Dermis blood vessel endothelial cell (primary cell): Measurements from ENCODE around the gene MID2. TPM values are rescaled to one million over a fixed set of nuclear protein-coding genes. Genes with fewer than 3 reads are reported as not detected.
"Not testable (repeated sequence)": the region's sequence is repeated elsewhere in the genome, so short reads cannot be mapped to it uniquely, and the experiment has no call there.

Source experiments
- DNase-seq: peaks from one replicate; pipeline ENCODE4 v3.0.0; 2010
- total RNA-seq: library from RNA; depleted of rRNA; stranded (reverse); fragments of >200 nt; gene quantifications from 2 replicates; pipeline ENCODE4 v1.2.3, GENCODE V29; 2014

The MID2 gene
- total RNA-seq, 1 donor from 2014 or later: 159 TPM

DNA sequence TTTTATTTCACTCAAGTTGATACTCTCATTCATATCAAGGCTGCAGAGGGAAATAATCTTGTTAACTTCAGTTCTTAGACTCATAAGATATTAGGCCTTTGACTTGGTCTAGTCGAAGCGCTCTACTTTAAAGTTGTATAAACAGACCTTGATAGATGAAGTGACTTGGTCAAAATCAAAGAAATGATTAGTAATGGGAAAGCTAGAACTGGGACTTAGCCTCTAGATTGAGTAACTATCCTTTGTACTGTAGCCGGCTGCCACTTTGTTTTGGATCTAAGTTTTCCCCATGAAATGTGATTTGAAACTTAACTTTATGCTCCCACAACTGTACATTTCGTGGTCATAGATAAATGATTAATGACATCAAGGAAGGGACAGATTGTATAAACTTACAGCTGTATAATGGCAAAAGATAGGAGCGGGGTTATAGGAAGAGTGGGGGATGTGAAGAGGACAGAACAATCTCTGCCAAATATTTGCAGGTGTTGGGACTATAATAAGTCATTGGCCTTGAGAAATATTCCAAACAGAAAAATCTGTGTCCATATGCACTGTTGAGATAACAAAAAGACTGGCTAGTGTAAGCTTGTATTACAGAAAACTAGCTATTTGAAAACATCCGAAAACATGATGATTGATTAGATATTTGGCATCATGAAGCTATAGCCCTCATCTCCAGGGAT lies 17.2 kb downstream of the MID2 start:
- DNase-seq: peak; percentile 31

DNA sequence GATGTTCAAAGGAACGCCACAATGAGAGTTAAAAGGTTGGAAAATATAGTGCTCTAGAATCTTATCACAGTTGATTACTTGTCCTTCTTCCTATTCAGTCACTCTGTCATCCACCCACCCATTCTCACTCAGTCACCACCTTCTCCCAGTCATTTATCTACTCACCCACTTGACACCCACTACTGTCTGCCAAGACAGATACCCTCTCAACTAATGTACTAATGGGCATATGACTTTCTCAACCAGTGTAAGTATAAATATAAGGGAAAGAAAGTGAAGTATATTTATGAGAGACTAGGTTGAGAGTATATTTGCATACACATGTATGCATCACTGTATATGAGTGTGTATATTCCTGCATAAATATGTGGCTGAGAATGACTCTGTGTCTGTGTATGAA lies 20.0 kb downstream of the MID2 start:
- peak; percentile 12 for DNase-seq

DNA sequence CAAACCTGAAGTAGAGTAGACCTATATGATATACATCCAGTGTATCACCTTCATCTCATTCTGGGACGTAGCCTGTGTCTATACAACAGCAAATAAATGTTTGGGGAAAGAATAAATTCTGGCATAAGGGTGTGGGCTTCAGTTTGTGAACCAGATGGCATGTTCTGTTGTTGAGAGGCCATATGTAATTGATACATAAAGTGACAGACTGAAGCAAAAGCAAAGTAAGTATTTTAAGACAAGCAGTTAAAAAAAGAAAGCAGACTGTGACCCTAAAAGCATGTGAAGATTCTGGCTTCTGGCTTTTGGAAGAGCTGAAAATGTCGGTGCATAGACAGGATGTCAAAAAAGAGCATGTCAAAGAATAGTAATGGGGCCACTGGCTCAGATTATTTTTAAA lies 22.9 kb downstream of the MID2 start:
- DNase-seq: no peak

- peak; percentile 70 for DNase-seq
These were observed 24.2 kb downstream of the MID2 start for GRCh38 chrX:107849747-107850421.

DNA sequence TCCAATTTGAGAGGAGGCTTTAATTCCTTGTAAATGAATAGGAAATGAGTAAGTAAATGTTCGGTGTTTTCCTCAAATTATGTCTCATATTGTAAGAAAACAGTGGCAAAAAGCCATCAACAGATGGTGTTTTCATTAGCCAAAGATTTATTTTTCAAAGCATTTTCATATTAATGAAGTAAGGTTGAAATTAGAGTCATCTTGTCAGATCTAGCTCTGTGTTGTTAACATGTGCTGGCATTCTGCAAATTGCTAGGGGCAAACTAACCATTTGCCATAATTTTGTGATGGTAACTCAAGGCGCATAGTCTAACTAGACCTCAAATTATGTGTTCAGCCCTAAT lies 24.7 kb downstream of the MID2 start:
- peak; percentile 59 for DNase-seq

- peak; percentile 64 for DNase-seq
These were observed 25.5 kb downstream of the MID2 start for GRCh38 chrX:107851215-107851614.

DNA sequence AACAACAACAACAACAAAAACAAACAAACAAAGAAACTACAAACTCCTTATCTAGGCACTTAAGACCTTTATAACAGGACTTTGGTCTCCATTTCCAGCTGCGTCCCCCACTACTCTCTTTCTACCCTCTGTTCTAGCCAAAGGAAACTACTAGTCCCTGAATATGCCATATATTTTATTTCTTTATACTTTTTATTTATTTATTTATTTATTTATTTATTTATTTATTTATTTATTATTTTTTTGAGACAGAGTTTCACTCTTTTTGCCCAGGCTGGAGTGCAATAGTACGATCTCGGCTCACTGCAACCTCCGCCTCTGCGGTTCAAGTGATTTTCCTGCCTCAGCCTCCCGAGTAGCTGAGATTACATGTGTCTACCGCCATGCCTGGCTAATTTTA lies 26.0 kb downstream of the MID2 start:
- DNase-seq: not testable (repeated sequence)

DNA sequence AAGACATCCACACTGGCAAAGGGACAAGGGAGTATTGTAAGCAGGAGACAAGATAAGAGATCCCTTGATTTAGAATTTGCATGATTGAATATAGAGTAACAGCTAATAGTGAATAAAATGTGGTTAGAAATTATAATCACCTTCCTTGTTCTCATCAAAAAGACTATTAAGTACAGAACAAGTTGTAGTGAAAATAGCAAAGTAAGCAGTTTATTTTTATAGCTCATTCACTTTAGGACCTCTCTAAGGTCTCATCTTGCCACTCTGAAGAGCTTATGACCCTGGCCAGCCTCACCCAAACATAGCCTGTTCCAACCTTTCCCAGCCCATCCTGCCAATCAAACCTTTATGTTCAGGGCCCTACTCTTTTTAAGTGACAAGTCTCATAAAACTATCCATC lies 30.6 kb downstream of the MID2 start:
- no peak for DNase-seq

DNA sequence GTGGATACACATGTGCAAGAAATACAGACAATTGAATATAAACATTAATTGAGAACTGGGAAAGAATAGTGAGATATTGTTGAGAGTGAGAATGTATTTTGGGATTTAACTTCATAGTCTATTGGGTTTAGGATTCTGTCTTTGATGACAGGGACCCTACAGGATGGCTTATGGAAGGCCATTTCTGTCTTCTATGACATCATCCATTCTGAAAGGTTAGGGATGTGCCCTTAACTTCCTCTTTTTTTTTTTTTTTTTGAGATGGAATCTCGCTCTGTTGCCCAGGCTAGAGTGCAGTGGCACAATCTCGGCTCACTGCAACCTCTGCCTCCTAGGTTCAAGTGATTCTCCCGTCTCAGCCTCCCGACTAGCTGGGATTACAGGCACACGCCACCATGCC lies 31.4 kb downstream of the MID2 start:
- DNase-seq: not testable (repeated sequence)

- no peak for DNase-seq
These were observed 32.2 kb downstream of the MID2 start for GRCh38 chrX:107857837-107858236.

- DNase-seq: no peak
These were observed 35.4 kb downstream of the MID2 start for GRCh38 chrX:107861056-107861455.

DNA sequence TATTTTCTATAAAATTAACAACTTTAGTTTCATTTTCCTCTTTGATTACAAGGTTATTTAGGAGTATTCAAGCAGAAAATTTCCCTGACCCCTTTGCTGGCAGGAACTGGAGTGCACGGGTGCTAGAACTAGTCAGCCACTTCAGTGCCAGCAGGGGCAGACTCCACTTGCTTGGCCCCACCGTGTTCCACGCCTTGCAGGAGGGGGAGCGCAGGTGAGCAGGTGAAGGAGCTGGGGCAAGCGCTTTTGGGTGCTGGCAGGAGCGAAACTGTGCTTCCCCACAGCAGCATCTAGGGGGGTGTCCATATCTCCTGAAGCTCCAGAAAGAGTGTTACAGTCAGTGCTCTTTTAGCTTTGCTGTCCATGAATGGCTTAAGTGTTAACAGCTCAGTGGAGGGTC lies 45.5 kb downstream of the MID2 start:
- no peak for DNase-seq

- DNase-seq: peak; percentile 64
These were observed 52.4 kb downstream of the MID2 start for GRCh38 chrX:107878106-107878505.

DNA sequence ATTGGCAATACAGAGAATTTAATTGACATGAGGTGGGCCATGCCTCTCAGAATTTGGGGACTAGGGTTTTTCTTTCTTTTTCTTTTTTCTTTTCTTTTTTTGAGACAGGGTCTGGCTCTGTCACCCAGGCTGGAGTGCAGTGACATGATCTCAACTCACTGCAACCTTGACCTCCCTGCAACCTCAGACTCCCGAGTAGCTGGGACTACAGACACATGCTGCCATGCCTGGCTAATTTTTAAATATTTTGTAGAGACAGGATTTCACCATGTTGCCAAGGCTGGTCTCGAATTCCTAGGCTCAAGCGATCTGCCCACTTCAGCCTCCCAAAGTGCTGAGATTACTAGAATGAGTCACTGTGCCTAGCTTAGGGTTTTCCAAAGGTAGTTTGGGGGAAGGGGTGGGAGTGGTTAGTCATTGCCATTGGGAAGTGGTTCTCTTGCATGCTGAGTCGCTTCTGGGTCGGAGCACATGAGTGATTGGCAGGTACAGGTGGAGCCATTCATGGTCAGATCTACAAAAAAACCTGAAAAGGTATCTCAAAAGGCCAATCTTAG lies 54.5 kb downstream of the MID2 start:
- no peak for DNase-seq

DNA sequence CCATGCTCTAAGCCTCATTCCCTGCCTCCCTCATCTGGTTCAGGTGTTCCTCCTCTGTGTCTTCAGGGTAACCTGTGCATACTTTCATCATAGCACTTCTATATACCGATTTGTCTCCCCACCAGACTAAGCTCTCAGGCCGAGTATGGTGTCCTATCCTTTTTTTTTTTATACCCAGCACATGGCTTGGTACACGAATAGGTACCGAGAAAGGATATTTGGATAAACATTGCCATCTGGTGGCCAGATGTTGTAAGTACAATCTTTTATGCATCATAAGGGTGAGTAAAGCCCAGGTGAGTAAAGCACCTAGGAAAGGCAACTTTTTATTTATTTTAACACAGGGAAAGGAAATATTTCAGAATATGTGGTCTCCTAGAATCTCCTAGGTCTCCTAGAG lies 68.4 kb downstream of the MID2 start:
- DNase-seq: peak; percentile 69

DNA sequence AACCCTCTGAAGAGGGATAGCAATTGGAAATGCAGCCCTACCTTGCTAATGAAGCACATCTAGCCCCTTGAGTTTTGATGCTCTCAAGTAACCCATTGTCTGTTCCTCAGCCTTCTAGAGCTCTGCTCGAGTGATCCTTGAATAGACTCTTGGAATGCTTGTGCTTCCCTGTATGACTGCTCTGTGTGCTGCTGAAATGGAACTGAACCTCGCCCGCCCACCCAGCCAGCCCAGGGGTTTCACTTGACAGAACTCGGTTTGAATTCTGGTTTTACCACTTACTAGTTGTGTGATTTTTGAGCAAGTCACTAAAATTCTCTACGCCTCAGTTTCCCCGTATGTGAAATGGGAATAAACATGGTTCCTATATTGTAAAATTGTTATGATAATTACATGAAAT lies 77.1 kb downstream of the MID2 start:
- DNase-seq: no peak

DNA sequence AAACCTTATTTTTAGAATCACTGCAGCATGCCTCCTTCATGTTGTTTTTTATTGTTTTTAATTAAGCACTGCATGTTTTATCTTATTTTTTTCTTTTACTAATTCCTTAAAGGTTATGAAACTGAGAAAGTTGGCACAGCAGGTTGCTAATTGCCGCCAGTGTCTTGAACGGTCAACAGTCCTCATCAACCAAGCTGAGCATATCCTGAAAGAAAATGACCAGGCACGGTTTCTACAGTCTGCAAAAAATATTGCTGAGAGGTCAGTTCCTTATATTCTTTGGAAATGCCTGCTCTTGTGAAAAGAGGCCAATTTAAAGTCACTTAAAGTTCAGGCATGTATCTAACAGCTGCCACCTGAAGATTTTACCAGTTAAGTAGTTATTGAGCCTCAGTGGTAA lies 79.7 kb downstream of the MID2 start:
- no peak for DNase-seq

DNA sequence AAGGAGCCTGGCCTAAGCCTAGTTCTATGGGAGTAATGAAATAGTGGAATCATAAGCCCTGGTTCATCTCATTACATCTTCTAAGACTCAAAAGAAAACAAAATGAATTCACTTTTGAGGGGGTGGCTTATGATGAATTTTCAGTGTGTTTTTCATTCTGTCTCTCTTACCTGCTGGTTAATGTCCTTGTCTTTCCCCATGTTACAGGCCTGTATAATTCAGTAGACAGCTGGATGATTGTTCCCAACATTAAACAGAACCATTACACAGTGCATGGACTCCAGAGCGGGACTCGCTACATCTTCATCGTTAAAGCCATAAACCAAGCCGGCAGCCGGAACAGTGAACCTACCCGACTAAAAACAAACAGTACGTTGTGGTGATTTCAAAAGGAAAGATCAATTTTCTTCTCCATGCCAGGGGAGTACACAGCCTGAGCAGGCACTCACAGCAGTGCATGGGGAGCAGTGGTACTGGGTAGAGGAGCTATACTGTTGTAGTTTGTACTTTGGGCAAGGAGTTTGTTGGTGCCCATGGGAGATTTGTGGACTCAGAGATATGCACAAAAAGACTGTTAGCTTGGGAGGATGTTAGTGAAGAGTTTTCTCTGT lies 98.6 kb downstream of the MID2 start:
- DNase-seq: no peak

GRCh38 chrX:107934262-107934661 lies 108.6 kb downstream of the MID2 start:
- no peak for DNase-seq

DNA sequence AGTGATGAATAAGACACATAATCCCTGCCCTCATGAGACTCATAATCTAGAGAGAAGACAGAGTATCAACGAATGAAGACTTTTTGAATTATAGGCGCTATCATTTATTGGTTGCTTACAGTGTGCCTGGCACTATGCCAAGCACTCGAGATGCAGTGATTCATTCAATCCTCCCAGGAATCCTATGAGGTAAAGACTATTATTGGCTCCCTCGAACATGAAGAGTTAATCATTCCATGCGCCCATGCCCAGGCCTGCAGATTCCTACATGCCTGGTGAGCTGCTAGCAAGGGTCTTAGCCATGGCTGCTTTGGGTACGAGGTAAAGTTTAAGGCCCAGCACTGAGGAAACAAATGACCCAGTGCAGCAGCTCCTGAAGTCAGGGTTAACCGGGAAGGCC lies 109.5 kb downstream of the MID2 start:
- peak; percentile 60 for DNase-seq

DNA sequence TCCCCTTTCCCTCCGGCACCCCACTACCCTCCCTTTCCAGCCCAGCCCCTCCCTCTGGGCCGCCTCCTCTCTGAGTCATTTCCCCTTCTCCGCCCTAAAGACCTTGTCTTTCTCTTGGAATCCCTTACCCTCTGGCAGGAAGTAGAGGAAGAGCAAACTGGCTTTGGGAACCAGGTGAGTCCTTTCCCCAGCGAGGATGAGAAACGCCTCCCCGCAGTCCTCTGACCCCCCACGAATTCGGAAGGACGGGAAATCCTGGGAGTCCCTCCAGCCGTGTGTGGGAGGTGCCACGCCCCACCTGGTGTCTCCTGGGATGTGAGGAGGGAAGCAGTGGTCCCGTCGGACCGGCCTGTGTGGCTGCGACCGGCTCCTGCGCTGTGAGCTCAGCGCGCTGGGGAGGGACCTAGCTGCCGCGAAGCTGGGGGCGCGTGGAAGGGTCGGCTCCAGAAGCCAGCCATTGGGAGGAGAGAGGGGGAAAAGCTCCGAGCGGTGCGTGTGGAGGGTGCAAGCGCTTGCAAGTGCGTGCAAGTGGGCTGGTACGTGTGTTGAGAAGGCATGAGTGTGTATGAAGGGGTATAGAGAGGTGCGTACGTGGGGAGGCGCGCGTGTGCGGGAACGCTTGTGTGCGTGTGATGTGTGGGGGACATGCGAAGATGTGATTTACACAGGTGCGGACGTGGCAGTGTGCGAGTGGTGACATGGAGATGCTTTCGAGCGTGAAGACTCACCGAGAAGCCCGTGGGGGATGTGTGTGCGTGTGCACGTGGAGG lies 110.2 kb downstream of the MID2 start:
- peak; percentile 26 for DNase-seq

DNA sequence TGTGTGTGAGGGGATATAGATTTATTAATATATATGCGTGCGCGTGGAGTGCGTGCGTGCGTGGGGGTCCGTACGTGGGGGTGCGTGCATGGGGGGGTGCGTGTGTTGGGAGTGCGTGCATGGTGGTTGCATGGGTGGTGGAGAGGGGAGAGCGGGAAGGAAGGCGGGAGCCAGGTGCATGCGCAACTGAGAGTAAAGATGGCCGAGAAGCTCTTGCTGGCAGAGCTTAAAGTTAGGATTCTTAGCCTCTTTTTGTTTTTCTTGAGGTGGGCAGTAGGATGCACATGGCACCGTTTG lies 110.7 kb downstream of the MID2 start:
- DNase-seq: no peak

DNA sequence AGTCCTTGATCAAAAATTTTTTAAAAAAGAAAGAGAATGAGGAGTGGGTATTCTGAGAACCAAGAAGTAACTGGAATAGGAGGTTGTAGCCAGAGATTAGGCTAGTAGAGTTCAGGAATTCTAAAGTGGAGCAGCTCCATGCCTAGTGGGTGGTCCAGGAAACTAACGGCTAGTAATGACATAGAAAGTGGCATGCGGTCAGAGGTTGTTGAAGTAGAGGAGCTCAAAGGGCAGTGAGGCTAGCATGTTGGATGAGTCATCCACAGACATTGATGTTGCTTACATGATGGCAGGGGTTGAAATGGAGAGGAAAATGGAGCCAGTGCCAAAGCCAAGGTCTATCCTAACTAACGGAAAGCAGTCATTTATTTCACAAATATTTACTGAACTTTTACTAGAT lies 114.4 kb downstream of the MID2 start:
- no peak for DNase-seq
